HEK293 (cell line): Measurements from ENCODE around the gene PRAF2.

ENCODE experiments used
- ATF2 ChIP-seq: fragments of 450-650 bp; formaldehyde crosslinking; IDR thresholded peaks from 2 replicates; pipeline ENCODE4 v1.5.1; 2016; ENCODE audit warnings: missing biosample characterization, missing genetic modification characterization, low read depth
- EGR2 ChIP-seq: fragments of 450-650 bp; formaldehyde crosslinking; IDR thresholded peaks from 2 replicates; pipeline ENCODE4 v1.5.1; 2016; ENCODE audit warnings: low read depth, missing biosample characterization, missing genetic modification characterization
- HOXC10 ChIP-seq: sonication (generic); formaldehyde crosslinking; IDR thresholded peaks from 2 replicates; pipeline ENCODE4 v1.8.1; 2023; ENCODE audit warnings: mild to moderate bottlenecking, missing genetic modification reagents
- KLF16 ChIP-seq: fragments of 450-650 bp; formaldehyde crosslinking; IDR thresholded peaks from 2 replicates; pipeline ENCODE4 v1.5.1; 2017; ENCODE audit warnings: missing biosample characterization, missing genetic modification characterization
- OSR2 ChIP-seq: fragments of 450-650 bp; formaldehyde crosslinking; IDR thresholded peaks from 2 replicates; pipeline ENCODE4 v1.5.1; 2016; ENCODE audit warnings: missing biosample characterization, missing genetic modification characterization
- OVOL3 ChIP-seq: fragments of 450-650 bp; formaldehyde crosslinking; IDR thresholded peaks from 2 replicates; pipeline ENCODE4 v1.5.1; 2016; ENCODE audit warnings: missing biosample characterization, missing genetic modification characterization
- PATZ1 ChIP-seq: fragments of 450-650 bp; formaldehyde crosslinking; IDR thresholded peaks from 2 replicates; pipeline ENCODE4 v1.5.1; 2016; ENCODE audit warnings: missing biosample characterization, missing genetic modification characterization
- REPIN1 ChIP-seq: fragments of 450-650 bp; formaldehyde crosslinking; IDR thresholded peaks from 2 replicates; pipeline ENCODE4 v1.5.1; 2017; ENCODE audit warnings: missing biosample characterization, missing genetic modification characterization, low read depth
- ZBTB1 ChIP-seq: fragments of 450-650 bp; formaldehyde crosslinking; IDR thresholded peaks from 2 replicates; pipeline ENCODE4 v1.5.1; 2016; ENCODE audit warnings: missing biosample characterization, missing genetic modification characterization
- ZEB2 ChIP-seq: fragments of 450-650 bp; formaldehyde crosslinking; IDR thresholded peaks from 2 replicates; pipeline ENCODE4 v1.5.1; 2016; ENCODE audit warnings: missing biosample characterization, missing genetic modification characterization
- ZFP3 ChIP-seq: fragments of 450-650 bp; formaldehyde crosslinking; IDR thresholded peaks from 2 replicates; pipeline ENCODE4 v1.5.1; 2016; ENCODE audit warnings: low read depth, missing biosample characterization, missing genetic modification characterization
- ZNF133 ChIP-seq: fragments of 450-650 bp; formaldehyde crosslinking; IDR thresholded peaks from 2 replicates; pipeline ENCODE4 v1.5.1; 2016; ENCODE audit warnings: missing biosample characterization, missing genetic modification characterization
- ZNF174 ChIP-seq: fragments of 450-650 bp; formaldehyde crosslinking; IDR thresholded peaks from 2 replicates; pipeline ENCODE4 v1.5.0; 2017; ENCODE audit warnings: missing biosample characterization, mild to moderate bottlenecking, missing genetic modification characterization
- ZNF449 ChIP-seq: fragments of 450-650 bp; formaldehyde crosslinking; IDR thresholded peaks from 2 replicates; pipeline ENCODE4 v1.5.1; 2017; ENCODE audit warnings: missing biosample characterization, mild to moderate bottlenecking, missing genetic modification characterization, moderate library complexity
- ZNF530 ChIP-seq: fragments of 450-650 bp; formaldehyde crosslinking; IDR thresholded peaks from 2 replicates; pipeline ENCODE4 v1.5.1; 2016; ENCODE audit warnings: low read depth, missing biosample characterization, missing genetic modification characterization
- ZNF626 ChIP-seq: fragments of 450-650 bp; sonication (Bioruptor Pico); formaldehyde crosslinking; IDR thresholded peaks from 2 replicates; pipeline ENCODE4 v1.5.1; 2018; ENCODE audit warnings: missing biosample characterization, missing genetic modification characterization, inconsistent platforms
- ZNF707 ChIP-seq: fragments of 450-650 bp; formaldehyde crosslinking; IDR thresholded peaks from 2 replicates; pipeline ENCODE4 v1.5.1; 2016; ENCODE audit warnings: missing biosample characterization, missing genetic modification characterization
- ZNF76 ChIP-seq: fragments of 450-650 bp; formaldehyde crosslinking; IDR thresholded peaks from 2 replicates; pipeline ENCODE4; 2016; ENCODE audit warnings: low read depth, missing biosample characterization, missing genetic modification characterization, borderline replicate concordance
- ZNF791 ChIP-seq: fragments of 450-650 bp; formaldehyde crosslinking; IDR thresholded peaks from 2 replicates; pipeline ENCODE4 v1.5.1; 2016; ENCODE audit warnings: missing biosample characterization, missing genetic modification characterization
- ZSCAN16 ChIP-seq: fragments of 450-650 bp; formaldehyde crosslinking; IDR thresholded peaks from 2 replicates; pipeline ENCODE4 v1.5.1; 2016; ENCODE audit warnings: missing biosample characterization, missing genetic modification characterization
- TF ChIP-seq, protein P1 (sequence below): fragments of 450-650 bp; formaldehyde crosslinking; IDR thresholded peaks from 2 replicates; pipeline ENCODE4 v1.5.0; 2017; ENCODE audit warnings: missing biosample characterization, missing genetic modification characterization, borderline replicate concordance
- TF ChIP-seq, protein P2 (sequence below): fragments of 450-650 bp; formaldehyde crosslinking; IDR thresholded peaks from 2 replicates; pipeline ENCODE4 v1.5.1; 2017; ENCODE audit warnings: missing biosample characterization, missing genetic modification characterization
- TF ChIP-seq, protein P3 (sequence below): fragments of 450-650 bp; formaldehyde crosslinking; IDR thresholded peaks from 2 replicates; pipeline ENCODE4 v1.5.1; 2017; ENCODE audit warnings: missing biosample characterization, missing genetic modification characterization
- TF ChIP-seq, protein P4 (sequence below): fragments of 450-650 bp; formaldehyde crosslinking; IDR thresholded peaks from 2 replicates; pipeline ENCODE4 v1.5.1; 2016; ENCODE audit warnings: missing biosample characterization, missing genetic modification characterization

Gene PRAF2

GRCh38 chrX:49100704-49101628, 27.2 kb upstream of the PRAF2 start (continued):
- TF ChIP-seq, protein P1, sequence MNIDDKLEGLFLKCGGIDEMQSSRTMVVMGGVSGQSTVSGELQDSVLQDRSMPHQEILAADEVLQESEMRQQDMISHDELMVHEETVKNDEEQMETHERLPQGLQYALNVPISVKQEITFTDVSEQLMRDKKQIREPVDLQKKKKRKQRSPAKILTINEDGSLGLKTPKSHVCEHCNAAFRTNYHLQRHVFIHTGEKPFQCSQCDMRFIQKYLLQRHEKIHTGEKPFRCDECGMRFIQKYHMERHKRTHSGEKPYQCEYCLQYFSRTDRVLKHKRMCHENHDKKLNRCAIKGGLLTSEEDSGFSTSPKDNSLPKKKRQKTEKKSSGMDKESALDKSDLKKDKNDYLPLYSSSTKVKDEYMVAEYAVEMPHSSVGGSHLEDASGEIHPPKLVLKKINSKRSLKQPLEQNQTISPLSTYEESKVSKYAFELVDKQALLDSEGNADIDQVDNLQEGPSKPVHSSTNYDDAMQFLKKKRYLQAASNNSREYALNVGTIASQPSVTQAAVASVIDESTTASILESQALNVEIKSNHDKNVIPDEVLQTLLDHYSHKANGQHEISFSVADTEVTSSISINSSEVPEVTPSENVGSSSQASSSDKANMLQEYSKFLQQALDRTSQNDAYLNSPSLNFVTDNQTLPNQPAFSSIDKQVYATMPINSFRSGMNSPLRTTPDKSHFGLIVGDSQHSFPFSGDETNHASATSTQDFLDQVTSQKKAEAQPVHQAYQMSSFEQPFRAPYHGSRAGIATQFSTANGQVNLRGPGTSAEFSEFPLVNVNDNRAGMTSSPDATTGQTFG (tag by site-specific recombination): no peak
- TF ChIP-seq ZNF449 (no peak), ZBTB1 (tag by site-specific recombination) (no peak), ZNF626 (tag by site-specific recombination) (no peak), PATZ1 (tag by site-specific recombination) (peak; percentile 64), ZNF791 (no peak), REPIN1 (tag by site-specific recombination) (no peak), ZNF76 (tag by site-specific recombination) (peak; percentile 42; the same call in 1 of the 2 replicates), ZNF530 (tag by site-specific recombination) (no peak), ZSCAN16 (tag by site-specific recombination) (no peak), EGR2 (tag by site-specific recombination) (peak; percentile 46; the same call in 1 of the 2 replicates), ZNF133 (tag by site-specific recombination) (no peak), ZFP3 (tag by site-specific recombination) (no peak), ZNF174 (tag by site-specific recombination) (no peak), ZEB2 (tag by site-specific recombination) (no peak), OSR2 (tag by site-specific recombination) (peak; percentile 42; the same call in 1 of the 2 replicates), OVOL3 (tag by site-specific recombination) (no peak), ATF2 (no peak), KLF16 (tag by site-specific recombination) (0 out of 2 replicates have a peak, but pooled peaks have one; percentile 20), HOXC10 (CRISPR knock-in tag) (no peak), ZNF707 (tag by site-specific recombination) (no peak)
- TF ChIP-seq, protein P2, sequence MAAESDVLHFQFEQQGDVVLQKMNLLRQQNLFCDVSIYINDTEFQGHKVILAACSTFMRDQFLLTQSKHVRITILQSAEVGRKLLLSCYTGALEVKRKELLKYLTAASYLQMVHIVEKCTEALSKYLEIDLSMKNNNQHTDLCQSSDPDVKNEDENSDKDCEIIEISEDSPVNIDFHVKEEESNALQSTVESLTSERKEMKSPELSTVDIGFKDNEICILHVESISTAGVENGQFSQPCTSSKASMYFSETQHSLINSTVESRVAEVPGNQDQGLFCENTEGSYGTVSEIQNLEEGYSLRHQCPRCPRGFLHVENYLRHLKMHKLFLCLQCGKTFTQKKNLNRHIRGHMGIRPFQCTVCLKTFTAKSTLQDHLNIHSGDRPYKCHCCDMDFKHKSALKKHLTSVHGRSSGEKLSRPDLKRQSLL: no peak
- TF ChIP-seq, protein P3, sequence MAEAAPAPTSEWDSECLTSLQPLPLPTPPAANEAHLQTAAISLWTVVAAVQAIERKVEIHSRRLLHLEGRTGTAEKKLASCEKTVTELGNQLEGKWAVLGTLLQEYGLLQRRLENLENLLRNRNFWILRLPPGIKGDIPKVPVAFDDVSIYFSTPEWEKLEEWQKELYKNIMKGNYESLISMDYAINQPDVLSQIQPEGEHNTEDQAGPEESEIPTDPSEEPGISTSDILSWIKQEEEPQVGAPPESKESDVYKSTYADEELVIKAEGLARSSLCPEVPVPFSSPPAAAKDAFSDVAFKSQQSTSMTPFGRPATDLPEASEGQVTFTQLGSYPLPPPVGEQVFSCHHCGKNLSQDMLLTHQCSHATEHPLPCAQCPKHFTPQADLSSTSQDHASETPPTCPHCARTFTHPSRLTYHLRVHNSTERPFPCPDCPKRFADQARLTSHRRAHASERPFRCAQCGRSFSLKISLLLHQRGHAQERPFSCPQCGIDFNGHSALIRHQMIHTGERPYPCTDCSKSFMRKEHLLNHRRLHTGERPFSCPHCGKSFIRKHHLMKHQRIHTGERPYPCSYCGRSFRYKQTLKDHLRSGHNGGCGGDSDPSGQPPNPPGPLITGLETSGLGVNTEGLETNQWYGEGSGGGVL: no peak
- TF ChIP-seq, protein P4, sequence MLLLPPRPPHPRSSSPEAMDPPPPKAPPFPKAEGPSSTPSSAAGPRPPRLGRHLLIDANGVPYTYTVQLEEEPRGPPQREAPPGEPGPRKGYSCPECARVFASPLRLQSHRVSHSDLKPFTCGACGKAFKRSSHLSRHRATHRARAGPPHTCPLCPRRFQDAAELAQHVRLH: no peak
